IMR-90 (cell line): ENCODE results near the gene PTPRN2. TPM values are rescaled to one million over a fixed set of nuclear protein-coding genes. Genes with fewer than 3 reads are reported as not detected.

Source experiments
- ATAC-seq: fragments of 200-7000 bp; cut with Tn5 transposase; 2 replicates; pipeline ENCODE4 v1.9.1; 2020; ENCODE audit warnings: low read depth, mild to moderate bottlenecking, moderate library complexity
- BruUV-seq: library from RNA; stranded (reverse); fragments of 400-500 nt; replicated peaks from 2 replicates; lab custom pipeline; 2021; lab: Mats Ljungman, UMichigan
- CTCF ChIA-PET: fragments of 300-600 bp; formaldehyde crosslinking; extraction: SDS; loops from one replicate; lab custom pipeline; 2021; ENCODE audit warnings: antibody characterized with exemption; lab: Yijun Ruan, JAX
- POLR2A ChIA-PET: fragments of 300-600 bp; sonication (Branson Sonifier 250); formaldehyde crosslinking; loops from one replicate; lab custom pipeline; 2022; ENCODE audit warnings: antibody characterized with exemption; ENCODE audit not compliant: unreplicated experiment; lab: Charles Lee
- DNase-seq: peaks from one replicate; pipeline ENCODE4 v3.0.0; 2013
- H2AFZ ChIP-seq: replicated peaks from 2 replicates; pipeline ENCODE3; 2013; ENCODE audit warnings: low read length, mild to moderate bottlenecking; ENCODE audit not compliant: poor library complexity
- H2AK5ac ChIP-seq: 2 replicates; pipeline ENCODE4 v1.6.1; 2013; ENCODE audit warnings: low read depth, low read length, inconsistent platforms
- H2AK9ac ChIP-seq: replicated peaks from 2 replicates; pipeline ENCODE3; 2013; ENCODE audit warnings: mild to moderate bottlenecking, low read depth, low read length, moderate library complexity; ENCODE audit not compliant: poor library complexity
- H2BK120ac ChIP-seq: 2 replicates; pipeline ENCODE4 v1.6.1; 2013; ENCODE audit warnings: low read depth, low read length, inconsistent platforms
- H2BK15ac ChIP-seq: 3 replicates; pipeline ENCODE4 v1.6.1; 2013; ENCODE audit warnings: low read depth, low read length, inconsistent platforms
- H2BK20ac ChIP-seq: 2 replicates; pipeline ENCODE4 v1.6.1; 2013; ENCODE audit warnings: low read depth, mild to moderate bottlenecking, inconsistent platforms, low read length, moderate library complexity
- H2BK5ac ChIP-seq: 2 replicates; pipeline ENCODE4 v1.6.1; 2013; ENCODE audit warnings: mild to moderate bottlenecking, low read depth, low read length, inconsistent platforms; ENCODE audit not compliant: poor library complexity, severe bottlenecking
- H3K14ac ChIP-seq: replicated peaks from 2 replicates; pipeline ENCODE4 v1.6.1; 2013; ENCODE audit warnings: low read depth, low read length, inconsistent platforms
- H3K18ac ChIP-seq: 2 replicates; pipeline ENCODE4 v1.6.1; 2013; ENCODE audit warnings: low read depth, low read length, control low read depth
- H3K23ac ChIP-seq: 2 replicates; pipeline ENCODE4 v1.6.1; 2013; ENCODE audit warnings: low read depth, low read length, inconsistent platforms
- H3K27ac ChIP-seq: 2 replicates; pipeline ENCODE4 v1.5.1; 2013; ENCODE audit warnings: mild to moderate bottlenecking, control low read depth, low read length; ENCODE audit not compliant: insufficient read depth
- H3K27me3 ChIP-seq: 2 replicates; pipeline ENCODE4 v1.6.1; 2013; ENCODE audit warnings: low read length; ENCODE audit not compliant: control insufficient read depth, insufficient read depth
- H3K36me3 ChIP-seq: 2 replicates; pipeline ENCODE4 v1.6.1; 2013; ENCODE audit warnings: low read length, mixed read lengths; ENCODE audit not compliant: control insufficient read depth, insufficient read depth
- H3K4ac ChIP-seq: 2 replicates; pipeline ENCODE4 v1.6.1; 2013; ENCODE audit warnings: low read depth, low read length, inconsistent platforms
- H3K4me1 ChIP-seq: 2 replicates; pipeline ENCODE4 v1.6.1; 2013; ENCODE audit warnings: low read length, mixed read lengths; ENCODE audit not compliant: control insufficient read depth, insufficient read depth
- H3K4me2 ChIP-seq: 2 replicates; pipeline ENCODE4 v1.6.1; 2013; ENCODE audit warnings: low read depth, mild to moderate bottlenecking, control low read depth, low read length, moderate library complexity
- H3K4me3 ChIP-seq: 2 replicates; pipeline ENCODE4 v1.5.1; 2013; ENCODE audit warnings: low read depth, mild to moderate bottlenecking, control low read depth, low read length, moderate library complexity; ENCODE audit not compliant: insufficient read depth
- H3K56ac ChIP-seq: 2 replicates; pipeline ENCODE4 v1.6.1; 2013; ENCODE audit warnings: low read length, inconsistent platforms; ENCODE audit not compliant: insufficient read depth; ENCODE audit errors: extremely low read depth
- H3K79me1 ChIP-seq, 2 experiments: 2 replicates each; pipeline ENCODE4 v1.6.1; 2013; ENCODE audit warnings: low read length in 2 of 2, inconsistent platforms in 1 of 2, low read depth in 1 of 2
- H3K9ac ChIP-seq: 2 replicates; pipeline ENCODE4 v1.6.1; 2013; ENCODE audit warnings: low read depth, low read length, control low read depth
- H3K9me1 ChIP-seq: 2 replicates; pipeline ENCODE4 v1.6.1; 2013; ENCODE audit warnings: low read length, inconsistent platforms; ENCODE audit not compliant: insufficient read depth
- H3K9me3 ChIP-seq: 2 replicates; pipeline ENCODE4 v1.6.1; 2013; ENCODE audit warnings: low read length; ENCODE audit not compliant: control insufficient read depth, insufficient read depth
- H4K20me1 ChIP-seq: 2 replicates; pipeline ENCODE4 v1.6.1; 2013; ENCODE audit warnings: low read length, inconsistent platforms; ENCODE audit not compliant: insufficient read depth
- H4K5ac ChIP-seq: 2 replicates; pipeline ENCODE4 v1.6.1; 2013; ENCODE audit warnings: mild to moderate bottlenecking, low read depth, low read length, control low read depth
- H4K8ac ChIP-seq, 2 experiments: 2 replicates each; pipeline ENCODE4 v1.6.1; 2013; ENCODE audit warnings: low read depth in 2 of 2, low read length in 2 of 2, control low read depth in 1 of 2, inconsistent platforms in 1 of 2
- H4K91ac ChIP-seq: 2 replicates; pipeline ENCODE4 v1.6.1; 2013; ENCODE audit warnings: low read depth, low read length, inconsistent platforms; ENCODE audit not compliant: insufficient read depth
- BHLHE40 ChIP-seq: fragments of 150-350 bp; IDR thresholded peaks from 2 replicates; pipeline ENCODE4 v1.6.1; 2016; ENCODE audit warnings: mild to moderate bottlenecking, low read depth, low read length
- CEBPB ChIP-seq: IDR thresholded peaks from 2 replicates; pipeline ENCODE4 v1.6.1; 2012; ENCODE audit warnings: low read depth, low read length, improper control_type of control experiment
- CHD1 ChIP-seq: IDR thresholded peaks from 2 replicates; pipeline ENCODE4 v1.6.1; 2012; ENCODE audit warnings: low read depth, low read length, improper control_type of control experiment
- MAZ ChIP-seq: IDR thresholded peaks from 2 replicates; pipeline ENCODE4 v1.6.1; 2012; ENCODE audit warnings: low read depth, mild to moderate bottlenecking, low read length, improper control_type of control experiment, moderate library complexity, borderline replicate concordance
- NFE2L2 ChIP-seq: fragments of 150-350 bp; IDR thresholded peaks from 2 replicates; pipeline ENCODE4 v1.6.1; 2016; ENCODE audit warnings: low read depth, mild to moderate bottlenecking, low read length
- RFX5 ChIP-seq: IDR thresholded peaks from 2 replicates; pipeline ENCODE4 v1.8.0; 2012; ENCODE audit warnings: low read depth, mild to moderate bottlenecking, low read length, moderate library complexity
- USF2 ChIP-seq: fragments of 150-350 bp; IDR thresholded peaks from 2 replicates; pipeline ENCODE4 v1.6.1; 2017; ENCODE audit warnings: mild to moderate bottlenecking, antibody characterized with exemption, low read length, low read depth
- WGBS, 2 experiments: methylation state at CpG; one replicate each; pipeline versions ENCODE4 v1.1.5 to v1.1.7; 2013; ENCODE audit warnings: missing lambda C conversion rate in 2 of 2; ENCODE audit not compliant: insufficient read length in 1 of 2; ENCODE audit errors: extremely low coverage in 2 of 2; 5-methylcytosine and 5-hydroxymethylcytosine counted together
- dilution Hi-C: fragments of 300-500 bp; cut with HindIII; formaldehyde crosslinking; loops from one replicate; pipeline ENCODE4 v1.14.3; 2018; ENCODE audit warnings: low sequenced_read_pairs; ENCODE audit not compliant: unreplicated experiment
- in situ Hi-C: fragments of 300-500 bp; cut with MboI; formaldehyde crosslinking; loops from 3 replicates; pipeline ENCODE4 v1.14.3; 2019; ENCODE audit warnings: low sequenced_read_pairs, inconsistent platforms, mixed read lengths
- intact Hi-C: fragments of 100-400 bp; cut with micrococcal nuclease; formaldehyde crosslinking; loops from 2 replicates; pipeline ENCODE4 v1.10.0; 2022
- polyA plus RNA-seq, 3 experiments: library from polyadenylated mRNA; depleted of rRNA; stranded (reverse); fragments of >200 nt; gene quantifications; 2 replicates each; pipeline ENCODE4 v1.2.3, GENCODE V29; 2012; ENCODE audit warnings: low replicate concordance in 1 of 3
- total RNA-seq: library from RNA; depleted of rRNA; stranded (reverse); fragments of >200 nt; gene quantifications from 2 replicates; pipeline ENCODE4 v1.2.3, GENCODE V29; 2012

Gene PTPRN2
- total and polyA plus RNA-seq, 2 of the 4 experiments (the other 2 are of a cell fraction) = 0.03 TPM; not detected in 1

- H3K9me3 ChIP-seq = peaks cover 76% of the 10 kb centered on the region
- H2AFZ ChIP-seq = no peak overlapping the region
- H3K18ac ChIP-seq = no peak overlapping the region
- no peaks in the 10 kb centered on the region for H3K4me1 ChIP-seq
- no peak overlapping the region for H3K9ac ChIP-seq
- no peak overlapping the region for H3K4ac ChIP-seq
- intact Hi-C loops = no loop called here
- no TSS peak for BruUV-seq
- no peak overlapping the region for H4K5ac ChIP-seq
- no peak overlapping the region for H2BK120ac ChIP-seq
- no peak for TF ChIP-seq CEBPB
- no peak for TF ChIP-seq NFE2L2
- no peak for TF ChIP-seq MAZ
- TF ChIP-seq RFX5 = no peak
- TF ChIP-seq BHLHE40 = no peak
- no peak for TF ChIP-seq USF2
- TF ChIP-seq CHD1 = no peak
- dilution Hi-C loops = no loop called here
- no peaks in the 10 kb centered on the region for H3K9me1 ChIP-seq
- no peaks in the 10 kb centered on the region for H4K20me1 ChIP-seq
- no peak overlapping the region for H2BK5ac ChIP-seq
- no peak overlapping the region for H3K56ac ChIP-seq
- H3K79me1 ChIP-seq = no peaks in the 10 kb centered on the region
- POLR2A ChIA-PET = no interaction called here
- H3K23ac ChIP-seq = no peak overlapping the region
- no peaks in the 10 kb centered on the region for H3K27me3 ChIP-seq
- no peak overlapping the region for H4K91ac ChIP-seq
- H2BK15ac ChIP-seq = no peak overlapping the region
- in situ Hi-C loops = no loop called here
- no peak overlapping the region for H3K4me2 ChIP-seq
- no peak overlapping the region for H2AK9ac ChIP-seq
- H4K8ac ChIP-seq = no peak overlapping the region
- no peak for DNase-seq
- CTCF ChIA-PET = no interaction called here
- H3K14ac ChIP-seq = no peak overlapping the region
- H3K27ac ChIP-seq = no peak overlapping the region
- no peak overlapping the region for H2AK5ac ChIP-seq
- 83% methylated on average over 8 of the region's 16 CpGs; no CpG with 5 or more reads in 1 of the 2 experiments for WGBS, 2 experiments
- no peak for ATAC-seq
- H2BK20ac ChIP-seq = no peak overlapping the region
- no peak overlapping the region for H3K4me3 ChIP-seq
- H3K36me3 ChIP-seq = no peaks in the 10 kb centered on the region
These were observed 476.4 kb downstream of the PTPRN2 start for GRCh38 chr7:158111049-158111751.
